GM10266 (cell line): ENCODE measurements around the gene RAE1.

ENCODE experiments used
- DNase-seq: peaks from one replicate; pipeline ENCODE4 v3.0.0; 2012; ENCODE audit errors: extremely low spot score
- TF ChIP-seq, protein P1 (sequence below): IDR thresholded peaks from 2 replicates; pipeline ENCODE4 v1.5.1; 2012; ENCODE audit warnings: mild to moderate bottlenecking, low read depth; ENCODE audit not compliant: control insufficient read depth, insufficient read depth; ENCODE audit errors: missing control alignments

Gene RAE1

GRCh38 chr20:57399587-57400155 is 48.6 kb downstream of the RAE1 start:
- DNase-seq, result peak; percentile 89
- TF ChIP-seq, protein P1, sequence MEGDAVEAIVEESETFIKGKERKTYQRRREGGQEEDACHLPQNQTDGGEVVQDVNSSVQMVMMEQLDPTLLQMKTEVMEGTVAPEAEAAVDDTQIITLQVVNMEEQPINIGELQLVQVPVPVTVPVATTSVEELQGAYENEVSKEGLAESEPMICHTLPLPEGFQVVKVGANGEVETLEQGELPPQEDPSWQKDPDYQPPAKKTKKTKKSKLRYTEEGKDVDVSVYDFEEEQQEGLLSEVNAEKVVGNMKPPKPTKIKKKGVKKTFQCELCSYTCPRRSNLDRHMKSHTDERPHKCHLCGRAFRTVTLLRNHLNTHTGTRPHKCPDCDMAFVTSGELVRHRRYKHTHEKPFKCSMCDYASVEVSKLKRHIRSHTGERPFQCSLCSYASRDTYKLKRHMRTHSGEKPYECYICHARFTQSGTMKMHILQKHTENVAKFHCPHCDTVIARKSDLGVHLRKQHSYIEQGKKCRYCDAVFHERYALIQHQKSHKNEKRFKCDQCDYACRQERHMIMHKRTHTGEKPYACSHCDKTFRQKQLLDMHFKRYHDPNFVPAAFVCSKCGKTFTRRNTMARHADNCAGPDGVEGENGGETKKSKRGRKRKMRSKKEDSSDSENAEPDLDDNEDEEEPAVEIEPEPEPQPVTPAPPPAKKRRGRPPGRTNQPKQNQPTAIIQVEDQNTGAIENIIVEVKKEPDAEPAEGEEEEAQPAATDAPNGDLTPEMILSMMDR, result no peak

DNA sequence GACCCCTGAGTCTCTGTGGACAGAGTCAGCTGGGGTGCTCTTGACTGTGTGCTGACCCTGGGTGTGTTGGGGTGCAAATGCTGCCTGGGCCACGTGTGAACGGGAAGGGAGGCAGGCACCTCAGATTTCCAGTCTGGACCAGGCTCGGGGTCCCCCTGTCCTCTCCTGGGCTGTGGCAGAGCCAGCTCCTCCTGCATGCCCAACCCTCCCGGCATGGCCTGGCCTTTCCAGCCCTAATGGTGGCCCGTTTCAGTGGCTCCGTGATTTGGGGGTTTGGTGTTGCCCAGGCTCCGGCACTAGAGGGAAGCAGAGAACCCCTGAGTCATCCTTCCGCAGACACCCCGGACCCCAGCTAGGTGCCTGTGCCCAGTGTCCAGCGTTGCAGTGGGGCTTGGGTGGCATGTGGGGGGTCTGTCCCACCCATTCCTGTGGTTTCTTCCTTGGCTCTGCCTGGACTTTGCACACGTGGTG is 49.2 kb downstream of the RAE1 start:
- TF ChIP-seq, protein P1, result peak; percentile 60
- DNase-seq, result peak; percentile 75

GRCh38 chr20:57400821-57401564 is 49.9 kb downstream of the RAE1 start:
- peak; percentile 80 for DNase-seq
- TF ChIP-seq, protein P1, result no peak

- TF ChIP-seq, protein P1, result no peak
- no peak for DNase-seq
Measured at GRCh38 chr20:57401565-57401918, 50.5 kb downstream of the RAE1 start.

GRCh38 chr20:57402206-57403125 is 51.4 kb downstream of the RAE1 start:
- TF ChIP-seq, protein P1, result no peak
- DNase-seq, result no peak

DNA sequence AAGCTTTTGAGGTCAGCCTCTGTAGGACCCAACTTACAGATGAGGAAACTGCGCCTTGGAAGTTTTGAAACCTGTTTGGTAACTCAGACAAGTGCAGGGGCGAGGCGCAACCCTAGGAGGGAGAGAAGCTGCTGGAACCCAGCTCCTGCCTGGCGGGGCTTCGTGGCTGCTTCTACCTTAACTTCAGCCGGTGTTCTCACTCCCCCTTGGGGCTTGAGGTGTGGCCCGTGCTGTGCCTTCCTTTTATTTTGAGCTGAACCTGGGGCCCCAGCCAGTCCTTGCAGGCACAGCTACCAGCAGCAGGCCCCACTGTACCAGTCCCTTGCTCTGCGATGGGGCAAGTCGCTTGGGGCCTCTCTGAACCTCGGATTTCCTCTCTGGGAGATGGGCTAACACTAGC is 52.2 kb downstream of the RAE1 start:
- no peak for DNase-seq
- TF ChIP-seq, protein P1, result no peak
